Measurements from ENCODE around the gene UVSSA.

The UVSSA gene

GRCh38 chr4:1309261-1310010, 37.6 kb upstream of the UVSSA start:
- H3K27ac ChIP-seq (ENCODE audit: low read depth, low read length) = peak overlapping the region; percentile 79; the same call in 1 of the 2 replicates
- H3K4me3 ChIP-seq (ENCODE audit: low read depth, low read length) = peak overlapping the region; percentile 49
- no peaks in the 10 kb centered on the region for H3K27me3 ChIP-seq (ENCODE audit: control insufficient read depth, insufficient read depth, low read length)
- peaks cover 19% of the 10 kb centered on the region for H3K4me1 ChIP-seq (ENCODE audit: control insufficient read depth, insufficient read depth, low read length)
- peak overlapping the region; percentile 70 for H3K9ac ChIP-seq (ENCODE audit: low read length)
- peaks cover 28% of the 10 kb centered on the region for H3K36me3 ChIP-seq (ENCODE audit: control insufficient read depth, insufficient read depth, low read length)
- H3K9me3 ChIP-seq (ENCODE audit: control insufficient read depth, insufficient read depth, low read depth, low read length) = no peaks in the 10 kb centered on the region

- Histone ChIP-seq H3K4me3 (ENCODE audit: low read depth, low read length) (peak overlapping the region; percentile 49), H3K4me1 (ENCODE audit: control insufficient read depth, insufficient read depth, low read length) (peaks cover 19% of the 10 kb centered on the region), H3K9me3 (ENCODE audit: control insufficient read depth, insufficient read depth, low read depth, low read length) (no peaks in the 10 kb centered on the region), H3K36me3 (ENCODE audit: control insufficient read depth, insufficient read depth, low read length) (peaks cover 36% of the 10 kb centered on the region), H3K9ac (ENCODE audit: low read length) (peak overlapping the region; percentile 70), H3K27me3 (ENCODE audit: control insufficient read depth, insufficient read depth, low read length) (no peaks in the 10 kb centered on the region), H3K27ac (ENCODE audit: low read depth, low read length) (peak overlapping the region; percentile 36; the same call in 1 of the 2 replicates)
Observed at GRCh38 chr4:1310031-1310795, 36.8 kb upstream of the UVSSA start.

- H3K27ac ChIP-seq (ENCODE audit: low read depth, low read length) = peak overlapping the region; percentile 1; the same call in 1 of the 2 replicates
Observed at GRCh38 chr4:1310796-1311631, 36.0 kb upstream of the UVSSA start.

GRCh38 chr4:1312821-1313640, 34.0 kb upstream of the UVSSA start:
- Histone ChIP-seq H3K9me3 (ENCODE audit: control insufficient read depth, insufficient read depth, low read depth, low read length) (no peaks in the 10 kb centered on the region), H3K4me1 (ENCODE audit: control insufficient read depth, insufficient read depth, low read length) (peaks cover 16% of the 10 kb centered on the region), H3K4me3 (ENCODE audit: low read depth, low read length) (no peak overlapping the region), H3K27me3 (ENCODE audit: control insufficient read depth, insufficient read depth, low read length) (no peaks in the 10 kb centered on the region), H3K9ac (ENCODE audit: low read length) (no peak overlapping the region), H3K36me3 (ENCODE audit: control insufficient read depth, insufficient read depth, low read length) (peaks cover 58% of the 10 kb centered on the region), H3K27ac (ENCODE audit: low read depth, low read length) (no peak overlapping the region)

More at GRCh38 chr4:1310796-1311631, 36.0 kb upstream of the UVSSA start:
- Histone ChIP-seq H3K9ac (ENCODE audit: low read length) (no peak overlapping the region), H3K36me3 (ENCODE audit: control insufficient read depth, insufficient read depth, low read length) (peaks cover 41% of the 10 kb centered on the region), H3K4me3 (ENCODE audit: low read depth, low read length) (no peak overlapping the region), H3K9me3 (ENCODE audit: control insufficient read depth, insufficient read depth, low read depth, low read length) (no peaks in the 10 kb centered on the region), H3K27me3 (ENCODE audit: control insufficient read depth, insufficient read depth, low read length) (no peaks in the 10 kb centered on the region), H3K4me1 (ENCODE audit: control insufficient read depth, insufficient read depth, low read length) (peaks cover 17% of the 10 kb centered on the region)

- Histone ChIP-seq H3K27me3 (ENCODE audit: control insufficient read depth, insufficient read depth, low read length) (no peaks in the 10 kb centered on the region), H3K36me3 (ENCODE audit: control insufficient read depth, insufficient read depth, low read length) (peaks cover 72% of the 10 kb centered on the region), H3K9me3 (ENCODE audit: control insufficient read depth, insufficient read depth, low read depth, low read length) (no peaks in the 10 kb centered on the region), H3K27ac (ENCODE audit: low read depth, low read length) (no peak overlapping the region), H3K4me1 (ENCODE audit: control insufficient read depth, insufficient read depth, low read length) (peaks cover under 1% of the 10 kb centered on the region; the same call in 1 of the 2 replicates), H3K9ac (ENCODE audit: low read length) (no peak overlapping the region), H3K4me3 (ENCODE audit: low read depth, low read length) (no peak overlapping the region)
Observed at GRCh38 chr4:1315306-1315705, 31.7 kb upstream of the UVSSA start.

- Histone ChIP-seq H3K36me3 (ENCODE audit: control insufficient read depth, insufficient read depth, low read length) (peaks cover 72% of the 10 kb centered on the region), H3K9ac (ENCODE audit: low read length) (no peak overlapping the region), H3K9me3 (ENCODE audit: control insufficient read depth, insufficient read depth, low read depth, low read length) (no peaks in the 10 kb centered on the region), H3K27ac (ENCODE audit: low read depth, low read length) (no peak overlapping the region), H3K27me3 (ENCODE audit: control insufficient read depth, insufficient read depth, low read length) (no peaks in the 10 kb centered on the region), H3K4me3 (ENCODE audit: low read depth, low read length) (no peak overlapping the region), H3K4me1 (ENCODE audit: control insufficient read depth, insufficient read depth, low read length) (no peaks in the 10 kb centered on the region)
Observed at GRCh38 chr4:1315836-1316536, 31.0 kb upstream of the UVSSA start.

- Histone ChIP-seq H3K36me3 (ENCODE audit: control insufficient read depth, insufficient read depth, low read length) (peaks cover 73% of the 10 kb centered on the region), H3K9me3 (ENCODE audit: control insufficient read depth, insufficient read depth, low read depth, low read length) (no peaks in the 10 kb centered on the region), H3K9ac (ENCODE audit: low read length) (no peak overlapping the region), H3K27me3 (ENCODE audit: control insufficient read depth, insufficient read depth, low read length) (no peaks in the 10 kb centered on the region), H3K4me3 (ENCODE audit: low read depth, low read length) (no peak overlapping the region), H3K27ac (ENCODE audit: low read depth, low read length) (no peak overlapping the region), H3K4me1 (ENCODE audit: control insufficient read depth, insufficient read depth, low read length) (no peaks in the 10 kb centered on the region)
Observed at GRCh38 chr4:1316537-1317168, 30.4 kb upstream of the UVSSA start.

GRCh38 chr4:1317177-1318045, 29.6 kb upstream of the UVSSA start:
- H3K36me3 ChIP-seq (ENCODE audit: control insufficient read depth, insufficient read depth, low read length) = peaks cover 70% of the 10 kb centered on the region
- no peaks in the 10 kb centered on the region for H3K9me3 ChIP-seq (ENCODE audit: control insufficient read depth, insufficient read depth, low read depth, low read length)
- H3K27ac ChIP-seq (ENCODE audit: low read depth, low read length) = no peak overlapping the region
- no peak overlapping the region for H3K4me3 ChIP-seq (ENCODE audit: low read depth, low read length)
- H3K27me3 ChIP-seq (ENCODE audit: control insufficient read depth, insufficient read depth, low read length) = no peaks in the 10 kb centered on the region
- no peak overlapping the region for H3K9ac ChIP-seq (ENCODE audit: low read length)
- H3K4me1 ChIP-seq (ENCODE audit: control insufficient read depth, insufficient read depth, low read length) = no peaks in the 10 kb centered on the region

- no peak overlapping the region for H3K27ac ChIP-seq (ENCODE audit: low read depth, low read length)
- H3K36me3 ChIP-seq (ENCODE audit: control insufficient read depth, insufficient read depth, low read length) = peaks cover 67% of the 10 kb centered on the region
- no peaks in the 10 kb centered on the region for H3K27me3 ChIP-seq (ENCODE audit: control insufficient read depth, insufficient read depth, low read length)
- H3K4me3 ChIP-seq (ENCODE audit: low read depth, low read length) = no peak overlapping the region
- H3K9ac ChIP-seq (ENCODE audit: low read length) = no peak overlapping the region
- H3K9me3 ChIP-seq (ENCODE audit: control insufficient read depth, insufficient read depth, low read depth, low read length) = no peaks in the 10 kb centered on the region
- H3K4me1 ChIP-seq (ENCODE audit: control insufficient read depth, insufficient read depth, low read length) = no peaks in the 10 kb centered on the region
Observed at GRCh38 chr4:1318046-1318375, 29.0 kb upstream of the UVSSA start.
